Esophagus squamous epithelium (tissue), 5 donors: ENCODE measurements around the gene ALOX5. TPM values are rescaled to one million over a fixed set of nuclear protein-coding genes. Genes with fewer than 3 reads are reported as not detected.
"Not testable (repeated sequence)": the region's sequence is repeated elsewhere in the genome, so short reads cannot be mapped to it uniquely, and the experiment has no call there.

Experiments
- DNase-seq: peaks from one replicate; lab custom pipeline; 2025; lab: John Stamatoyannopoulos, UW
- H3K27ac ChIP-seq, 4 donors: fragments of 200-600 bp; sonication (generic); one replicate each; pipeline ENCODE4 v1.5.1; 2016 to 2019; ENCODE audit warnings: mild to moderate bottlenecking in 1 of 4
- H3K27me3 ChIP-seq, 4 donors: fragments of 200-600 bp; sonication (generic); 1 replicate in 3 of 4; 2 replicates in 1 of 4; pipeline versions ENCODE4 v1.5.1 to v1.6.0; 2017 to 2021; ENCODE audit warnings: antibody characterized with exemption in 1 of 4
- H3K36me3 ChIP-seq, 3 donors: fragments of 200-600 bp; sonication (generic); one replicate each; pipeline ENCODE4 v1.5.1; 2016 to 2019
- H3K4me1 ChIP-seq, 3 donors: fragments of 200-600 bp; sonication (generic); one replicate each; pipeline ENCODE4 v1.5.1; 2017 to 2019
- H3K4me3 ChIP-seq, 4 donors: fragments of 200-600 bp; sonication (generic); 1 replicate in 3 of 4; 2 replicates in 1 of 4; pipeline ENCODE4 v1.5.1; 2016 to 2019; ENCODE audit warnings: mild to moderate bottlenecking in 2 of 4, moderate library complexity in 1 of 4
- H3K9me3 ChIP-seq, 3 donors: fragments of 200-600 bp; sonication (generic); one replicate each; pipeline ENCODE4 v1.5.1; 2016 to 2019
- CTCF ChIP-seq, 6 experiments: fragments of 450-650 bp in 4 of 6; fragments of 200-600 bp in 2 of 6; sonication (generic) in 2 of 6; IDR thresholded peaks; one replicate each; pipeline ENCODE4 v1.5.1; 2016 to 2019; ENCODE audit warnings: antibody characterized with exemption in 6 of 6, mild to moderate bottlenecking in 4 of 6, moderate library complexity in 4 of 6
- POLR2A ChIP-seq, 4 donors: fragments of 450-650 bp; IDR thresholded peaks; one replicate each; pipeline ENCODE4 v1.6.1; 2017; ENCODE audit warnings: antibody characterized with exemption in 4 of 4, mild to moderate bottlenecking in 4 of 4, moderate library complexity in 3 of 4
- WGBS, 2 donors: methylation state at CpG; one replicate each; pipeline ENCODE4 v1.1.5; 2018; 5-methylcytosine and 5-hydroxymethylcytosine counted together
- intact Hi-C: fragments of 100-400 bp; cut with DNase I; formaldehyde crosslinking; loops from one replicate; pipeline ENCODE4 v1.15.0; 2022
- total RNA-seq, 4 donors: library from RNA; depleted of rRNA; stranded (reverse); fragments of >200 nt; gene quantifications; one replicate each; pipeline ENCODE4 v1.1.0, GENCODE V29; 2016
- donor health status: DM: yes; HTN: yes; CAD: no.

Gene ALOX5
- total RNA-seq, 4 donors from 2014 or later = 10.6 to 40.4 (median 16.9) TPM

DNA sequence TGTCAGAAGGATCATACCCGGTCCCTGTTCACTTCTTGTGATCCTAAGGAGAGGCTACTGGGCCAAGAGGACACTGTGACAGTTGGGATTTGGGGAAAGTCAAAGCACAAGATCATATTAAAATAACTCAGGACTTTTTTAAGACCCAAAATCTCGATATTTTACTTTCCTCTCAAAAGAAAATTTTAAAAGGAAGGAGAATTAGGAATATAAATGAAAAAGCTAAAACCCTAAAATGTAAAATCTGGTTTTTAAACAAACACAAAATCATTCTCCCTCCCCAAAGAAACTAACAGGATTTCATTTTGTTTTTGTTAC lies 36.4 kb downstream of the ALOX5 start:
- TF ChIP-seq CTCF (IDR thresholded peaks at IDR 0.05) = no peak
- no peak for TF ChIP-seq POLR2A (IDR thresholded peaks at IDR 0.05)
- intact Hi-C loops = no loop called here
- Histone ChIP-seq H3K9me3 (no peaks in the 10 kb centered on the region), H3K4me3 (no peak overlapping the region), H3K27ac (no peak overlapping the region), H3K36me3 (peaks cover 0 to 5% (median 0%) of the 10 kb centered on the region in 3 donors), H3K4me1 (no peaks in the 10 kb centered on the region), H3K27me3 (peaks cover 0 to 4% (median 0%) of the 10 kb centered on the region in 4 donors)
- no peak for DNase-seq
- WGBS, 2 donors = 65 to 68% methylated on average over 2 of the region's 2 CpGs

DNA sequence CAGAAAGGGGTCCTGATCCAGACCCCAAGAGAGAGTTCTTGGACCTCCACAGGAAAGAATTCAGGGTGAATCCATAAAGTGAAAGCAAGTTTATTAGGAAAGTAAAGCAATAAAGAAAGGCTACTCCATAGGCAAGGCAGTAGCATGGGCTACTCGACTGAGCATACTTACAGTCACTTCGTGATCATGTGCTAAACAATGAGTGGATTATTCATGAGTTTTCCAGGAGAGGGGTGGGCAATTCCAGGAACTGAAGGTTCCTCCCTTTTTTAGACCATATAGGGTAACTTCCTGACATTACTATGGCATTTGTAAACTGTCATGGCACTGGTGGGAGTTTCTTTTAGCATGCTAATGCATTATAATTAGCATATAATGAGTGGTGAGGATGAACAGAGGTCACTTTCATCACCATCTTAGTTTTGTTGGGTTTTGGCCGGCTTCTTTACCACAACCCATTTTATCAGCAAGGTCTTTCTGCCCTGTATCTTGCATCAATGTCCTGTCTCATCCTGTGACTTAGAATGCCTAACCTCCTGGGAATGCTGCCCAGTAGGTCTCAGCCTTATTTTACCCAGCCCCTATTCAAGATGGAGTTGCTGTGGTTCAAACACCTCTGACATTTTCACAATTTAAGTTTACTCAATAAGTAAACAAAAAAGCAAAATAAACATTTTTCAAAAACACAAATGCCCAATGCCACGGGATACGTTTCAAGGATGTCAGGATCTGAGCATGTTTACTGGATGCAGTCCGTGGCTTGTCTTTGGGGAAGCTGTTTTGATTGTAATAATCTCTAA lies 37.0 kb downstream of the ALOX5 start:
- Histone ChIP-seq H3K4me3 (no peak overlapping the region), H3K27me3 (peaks cover 0 to 4% (median 0%) of the 10 kb centered on the region in 4 donors), H3K36me3 (peaks cover 0 to 5% (median 0%) of the 10 kb centered on the region in 3 donors), H3K27ac (no peak overlapping the region), H3K4me1 (no peaks in the 10 kb centered on the region), H3K9me3 (no peaks in the 10 kb centered on the region)
- TF ChIP-seq CTCF (IDR thresholded peaks at IDR 0.05) = no peak
- no peak for TF ChIP-seq POLR2A (IDR thresholded peaks at IDR 0.05)
- DNase-seq = no peak
- intact Hi-C loops = no loop called here
- 71 to 72% methylated on average over 6 of the region's 6 CpGs for WGBS, 2 donors

DNA sequence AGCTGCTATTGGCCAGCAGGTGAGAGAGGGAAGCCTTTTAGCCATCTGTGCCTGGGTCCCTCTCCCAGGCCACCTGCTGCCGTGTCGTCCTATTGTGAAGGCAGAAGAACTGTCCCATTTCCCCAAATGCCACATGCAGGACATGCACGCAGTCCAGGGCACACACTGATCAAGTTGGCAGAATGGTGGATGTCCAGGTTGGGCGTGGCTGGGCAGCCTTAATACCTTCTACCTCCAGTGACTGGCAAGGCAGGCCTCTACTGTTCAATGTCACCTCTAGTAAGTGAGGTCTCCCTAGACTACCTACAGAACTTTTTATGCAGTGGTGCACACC lies 37.6 kb downstream of the ALOX5 start:
- intact Hi-C loops = no loop called here
- TF ChIP-seq POLR2A (IDR thresholded peaks at IDR 0.05) = no peak
- TF ChIP-seq CTCF (IDR thresholded peaks at IDR 0.05) = no peak
- WGBS, 2 donors = 75% methylated on average over 4 of the region's 4 CpGs; no CpG with 5 or more reads in 1 of the 2 donors
- Histone ChIP-seq H3K27me3 (peaks cover 0 to 4% (median 0%) of the 10 kb centered on the region in 4 donors), H3K4me1 (no peaks in the 10 kb centered on the region), H3K9me3 (no peaks in the 10 kb centered on the region), H3K27ac (no peak overlapping the region), H3K36me3 (peaks cover 0 to 5% (median 0%) of the 10 kb centered on the region in 3 donors), H3K4me3 (no peak overlapping the region)
- no peak for DNase-seq

GRCh38 chr10:45415062-45415461 lies 41.0 kb downstream of the ALOX5 start:
- intact Hi-C loops, H3K36me3 ChIP-seq, DNase-seq, H3K4me3 ChIP-seq, H3K27ac ChIP-seq, H3K9me3 ChIP-seq: not testable (repeated sequence)
- H3K27me3 ChIP-seq = peaks cover 0 to 17% (median 0%) of the 10 kb centered on the region in 4 donors
- 79 to 91% methylated on average over 5 of the region's 5 CpGs for WGBS, 2 donors
- H3K4me1 ChIP-seq = peaks cover 7 to 23% (median 7%) of the 10 kb centered on the region in 3 donors

DNA sequence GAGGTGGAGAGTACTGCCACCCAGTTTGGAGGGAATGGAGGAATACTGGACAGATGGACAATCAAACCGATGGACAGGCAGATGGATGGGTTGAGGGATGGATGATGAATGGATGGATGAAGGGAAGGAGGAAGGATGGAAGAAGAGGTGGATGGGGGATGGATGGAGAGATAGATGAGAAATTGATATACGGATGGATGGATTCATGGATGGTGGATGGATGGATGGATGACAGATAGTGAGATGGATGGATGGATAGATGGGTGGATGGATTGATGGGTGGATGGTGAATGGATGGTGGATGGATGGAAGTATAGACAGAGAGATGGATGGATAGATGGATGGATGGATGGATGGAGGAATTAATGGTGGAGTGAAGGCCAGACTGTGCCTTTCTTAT lies 42.6 kb downstream of the ALOX5 start:
- no peak for DNase-seq
- intact Hi-C loops = no loop called here
- H3K9me3 ChIP-seq = no peaks in the 10 kb centered on the region
- H3K27ac ChIP-seq = no peak overlapping the region
- H3K4me1 ChIP-seq = peaks cover 14 to 39% (median 16%) of the 10 kb centered on the region in 3 donors
- WGBS, 2 donors = 92 to 98% methylated on average over 2 of the region's 2 CpGs
- no peak overlapping the region for H3K4me3 ChIP-seq
- peaks cover 0 to 17% (median 0%) of the 10 kb centered on the region in 4 donors for H3K27me3 ChIP-seq
- peaks cover 0 to 5% (median 0%) of the 10 kb centered on the region in 3 donors for H3K36me3 ChIP-seq
- TF ChIP-seq CTCF (IDR thresholded peaks at IDR 0.05) (no peak), POLR2A (IDR thresholded peaks at IDR 0.05) (no peak)
